NK-92 (cell line): ENCODE measurements around the gene ZNF486.
"Not testable (repeated sequence)": the region's sequence is repeated elsewhere in the genome, so short reads cannot be mapped to it uniquely, and the experiment has no call there.

Experiments
- DNase-seq: peaks from one replicate; lab custom pipeline; 2025; ENCODE audit not compliant: unreplicated experiment; lab: John Stamatoyannopoulos, UW

ZNF486 gene

DNA sequence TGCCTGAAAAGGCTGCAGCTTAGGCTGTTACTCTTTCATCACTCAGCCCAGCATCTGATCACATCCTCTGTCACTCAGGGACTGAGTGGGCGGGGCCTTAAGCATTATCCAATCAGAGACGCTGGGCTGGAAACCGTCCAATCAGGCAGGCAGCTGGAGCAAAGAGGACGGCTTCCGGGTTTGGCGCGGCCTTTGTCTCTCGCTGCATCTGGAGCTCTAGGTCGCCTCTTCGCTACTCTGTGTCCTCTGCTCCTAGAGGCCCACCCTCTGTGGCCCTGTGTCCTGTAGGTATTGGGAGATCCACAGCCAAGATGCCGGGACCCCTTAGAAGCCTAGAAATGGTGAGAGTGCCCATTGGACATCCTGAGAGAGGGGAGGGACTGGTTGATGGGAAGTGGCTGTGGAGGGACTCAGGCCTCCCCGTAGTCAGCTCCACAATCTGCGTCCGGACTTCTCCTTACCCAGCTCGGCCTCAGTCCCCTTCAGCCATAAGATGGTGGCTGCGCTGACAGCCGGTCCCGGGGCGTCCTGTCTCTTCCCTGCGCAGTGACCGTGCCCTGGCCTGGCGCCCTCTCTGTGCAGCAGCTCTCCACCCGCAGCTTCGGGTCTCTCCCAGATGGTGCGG lies at the start of gene ZNF486:
Gene ZNF486 (plus strand): TSS at position 195 of the 625 bp plus-strand sequence. CDS start 117 bp downstream, at position 312.
- peak; percentile 49 for DNase-seq

DNA sequence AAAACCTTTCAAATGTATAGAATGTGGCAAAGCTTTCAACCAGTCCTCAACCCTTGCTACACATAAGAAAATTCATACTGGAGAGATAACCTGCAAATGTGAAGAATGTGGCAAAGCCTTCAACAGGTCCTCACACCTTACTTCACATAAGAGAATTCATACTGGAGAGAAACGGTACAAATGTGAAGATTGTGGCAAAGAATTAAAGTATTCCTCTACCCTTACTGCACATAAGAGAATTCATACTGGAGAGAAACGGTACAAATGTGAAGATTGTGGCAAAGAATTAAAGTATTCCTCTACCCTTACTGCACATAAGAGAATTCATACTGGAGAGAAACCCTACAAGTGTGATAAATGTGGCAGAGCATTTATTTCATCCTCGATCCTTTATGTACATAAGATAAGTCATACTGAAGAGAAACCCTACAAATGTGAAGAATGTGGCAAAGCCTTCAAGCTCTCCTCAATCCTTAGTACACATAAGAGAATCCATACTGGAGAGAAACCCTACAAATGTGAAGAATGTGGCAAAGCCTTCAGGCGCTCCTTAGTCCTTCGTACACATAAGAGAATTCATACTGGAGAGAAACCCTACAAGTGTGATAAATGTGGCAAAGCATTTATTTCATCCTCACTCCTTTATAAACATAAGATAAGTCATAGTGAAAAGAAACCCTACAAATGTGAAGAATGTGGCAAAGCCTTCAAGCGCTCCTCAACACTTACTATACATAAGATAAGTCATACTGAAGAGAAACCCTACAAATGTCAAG lies 48.8 kb upstream of the ZNF486 start:
- not testable (repeated sequence) for DNase-seq

DNA sequence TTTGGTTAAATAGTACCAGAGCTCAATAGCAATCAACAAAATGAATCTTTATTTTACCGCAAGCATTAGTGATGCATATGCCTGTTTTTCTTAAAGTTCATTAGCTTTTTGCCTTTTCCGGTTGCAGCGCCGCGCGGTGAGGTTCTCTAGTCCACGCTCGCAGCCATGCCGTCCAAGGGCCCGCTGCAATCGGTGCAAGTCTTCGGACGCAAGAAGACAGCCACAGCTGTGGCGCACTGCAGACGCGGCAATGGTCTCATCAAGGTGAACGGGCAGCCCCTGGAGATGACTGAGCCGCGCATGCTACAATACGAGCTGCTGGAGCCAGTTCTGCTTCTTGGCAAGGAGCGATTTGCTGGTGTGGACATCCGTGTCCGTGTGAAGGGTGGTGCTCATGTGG lies 42.1 kb upstream of the ZNF486 start:
- no peak for DNase-seq

- DNase-seq, result not testable (repeated sequence)
Observed at GRCh38 chr19:20132933-20133332, 34.1 kb upstream of the ZNF486 start.

GRCh38 chr19:20137714-20138113 lies 29.3 kb upstream of the ZNF486 start:
- DNase-seq, result not testable (repeated sequence)

GRCh38 chr19:20151617-20152145 lies 15.3 kb upstream of the ZNF486 start:
- DNase-seq, result no peak

- not testable (repeated sequence) for DNase-seq
Observed at GRCh38 chr19:20152506-20152905, 14.5 kb upstream of the ZNF486 start.

DNA sequence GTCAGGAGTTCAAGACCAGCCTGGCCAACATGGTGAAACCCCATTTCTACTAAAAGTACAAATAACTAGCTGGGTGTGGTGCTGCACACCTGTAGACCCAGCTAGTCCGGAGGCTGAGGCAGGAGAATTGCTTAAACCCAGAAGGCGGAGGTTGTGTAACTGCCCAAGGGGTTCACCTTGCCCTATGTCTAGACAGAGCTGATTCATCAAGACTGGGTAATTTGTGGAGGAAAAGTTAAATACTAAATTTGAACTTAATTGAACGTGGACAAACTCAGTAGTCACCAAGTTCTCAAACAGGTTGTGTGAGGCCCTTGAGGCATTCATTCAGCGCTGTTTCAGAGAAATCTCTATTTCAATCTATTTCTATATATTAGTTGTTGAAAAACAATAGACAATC lies 13.7 kb upstream of the ZNF486 start:
- DNase-seq, result no peak

DNA sequence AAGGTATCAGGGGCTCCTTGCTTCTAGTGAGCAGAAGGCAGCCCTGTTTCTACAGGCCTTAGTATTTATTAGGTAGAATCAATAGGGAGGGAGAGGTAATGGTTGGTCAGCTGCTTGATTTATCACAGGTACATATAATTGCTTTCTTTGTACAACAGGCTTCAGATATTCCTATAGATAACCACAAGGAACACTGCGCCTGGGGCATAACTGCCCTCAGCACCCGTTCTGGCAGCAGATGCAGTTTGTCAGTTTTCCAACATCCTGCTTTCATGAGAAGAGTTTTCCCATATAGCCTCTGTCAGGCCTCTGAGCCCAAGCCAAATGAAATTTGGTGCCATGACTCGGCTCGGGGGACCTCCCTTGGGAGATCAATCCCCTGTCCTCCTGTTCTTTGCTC lies 12.4 kb upstream of the ZNF486 start:
- no peak for DNase-seq

DNA sequence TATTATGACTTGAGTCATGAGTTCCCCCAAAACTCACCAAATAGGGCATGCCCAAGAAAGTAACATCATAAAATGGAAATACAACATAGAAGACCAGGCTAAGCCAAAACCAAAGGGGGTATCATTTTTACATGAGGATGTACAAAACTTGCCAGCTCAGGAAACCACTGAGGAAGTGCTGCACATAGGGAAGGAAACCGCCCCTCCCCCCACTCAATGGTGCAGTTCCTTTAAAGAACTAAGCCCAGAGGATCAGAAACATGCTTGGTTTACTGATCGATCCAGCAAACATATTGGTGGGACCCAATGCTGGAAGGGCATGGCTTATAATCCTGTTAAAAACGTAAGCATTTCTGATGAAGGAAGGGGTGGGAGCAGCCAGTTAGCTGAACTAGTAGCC lies 4.2 kb upstream of the ZNF486 start:
- DNase-seq, result no peak

GRCh38 chr19:20164456-20164855 lies 2.6 kb upstream of the ZNF486 start:
- no peak for DNase-seq

- no peak for DNase-seq
Observed at GRCh38 chr19:20165971-20166592, 932 bp upstream of the ZNF486 start.

DNA sequence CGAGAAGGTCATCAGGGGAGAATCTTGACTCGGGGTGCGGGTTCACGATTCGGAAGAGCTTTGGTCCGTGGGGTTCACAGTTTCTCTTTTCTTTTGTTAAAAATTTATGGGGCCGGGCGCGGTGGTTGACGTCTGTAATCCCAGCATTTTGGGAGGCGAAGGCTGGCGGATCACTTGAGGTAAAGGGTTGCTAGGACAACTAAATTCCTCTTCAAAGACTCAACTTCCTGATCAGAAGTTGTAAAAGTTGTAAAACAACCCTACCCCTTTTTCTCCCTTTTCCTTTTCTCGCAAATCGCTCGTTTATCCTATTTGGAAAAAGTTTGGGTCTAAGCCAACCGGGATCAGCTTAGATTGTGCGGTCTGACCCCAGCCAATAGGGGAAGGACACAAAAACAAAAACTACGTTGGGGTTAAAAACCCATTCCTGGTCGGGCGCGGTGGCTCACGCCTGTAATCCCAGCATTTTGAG lies 673 bp downstream of the ZNF486 start:
- DNase-seq, result no peak

DNA sequence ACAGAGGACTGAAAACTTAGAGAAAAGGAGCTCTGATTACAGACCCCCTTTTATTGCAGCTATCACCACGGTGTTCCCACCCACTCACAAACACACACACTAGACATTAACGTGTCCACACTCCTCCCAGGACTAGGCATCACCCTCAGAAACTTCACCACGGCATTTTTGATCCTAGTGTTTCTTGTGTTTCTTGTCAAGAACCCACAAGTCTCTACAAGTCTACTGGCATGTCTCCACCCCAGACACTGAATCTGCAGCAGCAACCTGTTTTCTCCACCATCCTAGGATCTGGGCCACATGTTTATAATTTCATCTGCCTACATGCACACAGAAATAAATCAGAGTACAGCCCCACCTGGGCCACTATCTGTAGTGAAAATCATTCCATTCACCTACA lies 4.3 kb downstream of the ZNF486 start:
- no peak for DNase-seq

DNA sequence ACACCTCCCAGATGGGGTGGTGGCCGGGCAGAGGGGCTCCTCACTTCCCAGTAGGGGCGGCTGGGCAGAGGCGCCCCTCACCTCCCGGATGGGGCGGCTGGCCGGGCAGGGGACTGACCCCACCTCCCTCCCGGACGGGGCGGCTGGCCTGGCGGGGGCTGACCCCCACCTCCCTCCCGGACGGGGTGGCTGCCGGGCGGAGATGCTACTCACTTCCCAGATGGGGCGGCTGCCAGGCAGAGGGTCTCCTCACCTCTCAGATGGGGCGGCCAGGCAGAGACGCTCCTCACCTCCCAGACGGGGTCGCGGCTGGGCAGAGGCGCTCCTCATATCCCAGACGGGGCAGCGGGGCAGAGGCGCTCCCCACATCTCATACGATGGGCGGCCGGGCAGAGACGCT lies 8.8 kb downstream of the ZNF486 start:
- not testable (repeated sequence) for DNase-seq

GRCh38 chr19:20179956-20180355 lies 12.9 kb downstream of the ZNF486 start:
- DNase-seq, result not testable (repeated sequence)

DNA sequence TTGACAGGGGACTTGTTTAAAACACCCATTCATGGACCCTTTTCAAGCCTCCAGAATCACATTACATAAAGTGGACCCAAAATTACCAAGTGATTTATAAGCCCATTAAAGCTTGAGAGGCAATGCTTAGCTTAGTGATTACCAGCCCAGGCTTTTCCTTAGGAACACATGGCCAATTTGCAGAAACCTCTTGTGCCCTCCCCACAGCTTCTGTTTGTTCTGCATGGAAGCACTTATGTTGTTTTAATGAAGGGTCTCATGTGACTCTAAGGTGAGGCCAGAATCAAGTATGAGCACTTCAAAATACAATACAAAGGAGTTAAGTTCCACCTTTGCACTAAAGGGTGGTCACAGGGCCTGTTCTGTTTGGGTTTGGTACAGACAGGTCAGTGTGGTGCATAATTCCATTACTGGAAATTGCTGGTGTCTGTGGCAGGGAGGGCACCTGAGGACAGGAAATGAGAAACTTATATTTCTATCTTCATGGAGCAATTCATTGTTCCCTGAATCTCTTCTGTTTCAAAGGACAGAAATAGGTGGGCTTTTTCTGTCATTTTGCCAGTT lies 15.3 kb downstream of the ZNF486 start:
- DNase-seq, result no peak

GRCh38 chr19:20186174-20186573 lies 19.2 kb downstream of the ZNF486 start:
- DNase-seq, result no peak

- DNase-seq, result no peak
Observed at GRCh38 chr19:20197747-20198146, 30.7 kb downstream of the ZNF486 start.

DNA sequence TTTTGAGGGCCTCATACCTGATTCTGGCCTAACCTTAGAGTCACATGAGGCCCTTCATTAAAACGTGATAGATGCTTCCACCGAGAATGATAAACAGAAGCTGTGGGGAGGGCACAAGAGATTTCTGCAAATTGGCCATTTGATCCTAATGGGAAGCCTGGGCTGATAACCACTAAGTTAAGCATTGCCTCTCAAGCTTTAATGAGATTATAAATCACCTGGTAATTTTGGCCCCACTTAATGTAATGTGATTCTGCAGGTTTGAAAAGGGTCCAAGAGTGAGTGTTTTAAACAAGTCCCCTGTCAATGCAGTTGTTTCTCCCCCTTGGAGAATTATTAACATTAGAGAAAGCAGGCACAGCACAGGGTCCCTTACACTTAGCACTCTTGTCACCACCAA lies 42.0 kb downstream of the ZNF486 start:
- DNase-seq, result no peak

DNA sequence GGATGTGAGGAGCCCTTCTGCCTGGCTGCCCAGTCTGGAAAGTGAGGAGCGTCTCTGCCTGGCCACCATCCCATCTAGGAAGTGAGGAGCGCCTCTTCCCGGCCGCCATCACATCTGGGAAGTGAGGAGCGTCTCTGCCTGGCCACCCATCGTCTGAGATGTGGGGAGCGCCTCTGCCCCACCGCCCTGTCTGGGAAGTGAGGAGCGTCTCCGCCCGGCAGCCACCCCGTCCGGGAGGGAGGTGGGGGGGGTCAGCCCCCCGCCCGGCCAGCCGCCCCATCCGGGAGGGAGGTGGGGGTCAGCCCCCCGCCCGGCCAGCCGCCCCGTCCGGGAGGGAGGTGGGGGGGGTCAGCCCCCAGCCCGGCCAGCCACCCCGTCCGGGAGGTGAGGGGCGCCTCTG lies 47.4 kb downstream of the ZNF486 start:
- not testable (repeated sequence) for DNase-seq
